ENCODE data around the gene TTLL10. TPM values are rescaled to one million over a fixed set of nuclear protein-coding genes. Genes with fewer than 3 reads are reported as not detected.

TTLL10 gene
- total and polyA plus RNA-seq, 2 of the 8 experiments (the other 6 are each of a cell fraction or from before 2014, with no cell fraction given): 1.1 to 1.7 TPM

DNA sequence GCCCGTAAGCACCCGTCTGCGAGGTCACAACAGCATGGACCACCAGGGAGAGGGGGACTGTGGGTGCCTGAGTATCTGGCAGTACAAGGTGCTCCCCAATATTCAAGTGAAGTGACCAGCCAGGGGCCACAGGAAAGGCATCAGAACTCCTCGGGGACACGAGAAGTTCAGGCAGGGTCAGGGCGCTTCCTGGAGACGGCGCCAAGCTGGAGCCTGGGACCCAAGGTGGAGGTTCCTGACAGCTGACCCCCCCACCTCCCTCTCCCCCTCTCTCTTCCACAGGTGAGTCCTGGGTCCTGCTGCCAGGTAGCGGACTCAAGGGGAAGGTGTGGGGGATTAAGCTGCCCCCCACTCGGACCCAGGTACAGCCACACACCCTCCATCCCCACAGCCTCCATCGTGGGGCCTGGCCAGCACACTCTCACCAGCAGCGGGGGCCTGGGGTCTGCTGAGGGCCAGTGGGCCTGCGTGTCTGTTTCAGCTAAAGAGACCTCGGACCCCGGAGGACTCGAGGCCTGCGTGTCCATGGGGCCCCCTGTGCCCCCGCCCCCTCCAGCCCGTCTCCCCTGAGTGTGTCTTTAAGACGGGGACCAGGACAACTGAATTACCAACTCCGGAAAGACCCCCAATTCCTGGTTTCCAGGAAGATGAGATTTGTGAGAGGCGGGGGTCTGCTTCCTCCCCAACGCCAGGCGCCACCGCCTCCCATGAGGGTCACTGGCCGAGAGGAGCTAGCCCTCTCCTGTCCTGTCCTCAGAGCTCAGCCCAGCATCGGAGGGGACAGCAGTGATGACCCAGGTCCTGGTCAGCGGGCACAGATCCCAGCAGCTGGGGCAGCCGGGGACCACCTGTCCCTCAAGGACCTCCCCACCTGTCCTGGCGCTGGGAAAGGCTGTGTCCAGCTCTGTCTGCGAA, 26.5 kb downstream of the TTLL10 start (continued):
- TF ChIP-seq TAF1 (IDR thresholded peaks at IDR 0.05; ENCODE audit: low read depth, low read length) (no peak), SUZ12 (IDR thresholded peaks at IDR 0.05; ENCODE audit: low read length) (no peak), BACH1 (IDR thresholded peaks at IDR 0.05; ENCODE audit: low read length) (no peak), KDM5A (IDR thresholded peaks at IDR 0.05; ENCODE audit: low read length) (no peak), NRF1 (IDR thresholded peaks at IDR 0.05; ENCODE audit: low read depth, low read length) (no peak), EP300 (IDR thresholded peaks at IDR 0.05; ENCODE audit: borderline replicate concordance in 1 of 2, low read depth in 2 of 2, low read length in 2 of 2) (no peak), POLR2A (IDR thresholded peaks at IDR 0.05; ENCODE audit: control extremely low read depth in 1 of 2, low read depth in 2 of 2, low read length in 2 of 2) (no peak), EGR1 (IDR thresholded peaks at IDR 0.05; ENCODE audit: borderline replicate concordance, low read depth, low read length) (no peak), BRCA1 (IDR thresholded peaks at IDR 0.05; ENCODE audit: low read depth, low read length) (no peak)

All from H1 (cell line).